ENCODE results near the gene KRTAP1-1. TPM values are rescaled to one million over a fixed set of nuclear protein-coding genes. Genes with fewer than 3 reads are reported as not detected.

The KRTAP1-1 gene
- total and polyA plus RNA-seq, 2 of the 8 experiments (the other 6 are each of a cell fraction or from before 2014, with no cell fraction given) = not detected

GRCh38 chr17:41048441-41048840, 7.2 kb upstream of the KRTAP1-1 start (continued):
- TF ChIP-seq, protein P1, sequence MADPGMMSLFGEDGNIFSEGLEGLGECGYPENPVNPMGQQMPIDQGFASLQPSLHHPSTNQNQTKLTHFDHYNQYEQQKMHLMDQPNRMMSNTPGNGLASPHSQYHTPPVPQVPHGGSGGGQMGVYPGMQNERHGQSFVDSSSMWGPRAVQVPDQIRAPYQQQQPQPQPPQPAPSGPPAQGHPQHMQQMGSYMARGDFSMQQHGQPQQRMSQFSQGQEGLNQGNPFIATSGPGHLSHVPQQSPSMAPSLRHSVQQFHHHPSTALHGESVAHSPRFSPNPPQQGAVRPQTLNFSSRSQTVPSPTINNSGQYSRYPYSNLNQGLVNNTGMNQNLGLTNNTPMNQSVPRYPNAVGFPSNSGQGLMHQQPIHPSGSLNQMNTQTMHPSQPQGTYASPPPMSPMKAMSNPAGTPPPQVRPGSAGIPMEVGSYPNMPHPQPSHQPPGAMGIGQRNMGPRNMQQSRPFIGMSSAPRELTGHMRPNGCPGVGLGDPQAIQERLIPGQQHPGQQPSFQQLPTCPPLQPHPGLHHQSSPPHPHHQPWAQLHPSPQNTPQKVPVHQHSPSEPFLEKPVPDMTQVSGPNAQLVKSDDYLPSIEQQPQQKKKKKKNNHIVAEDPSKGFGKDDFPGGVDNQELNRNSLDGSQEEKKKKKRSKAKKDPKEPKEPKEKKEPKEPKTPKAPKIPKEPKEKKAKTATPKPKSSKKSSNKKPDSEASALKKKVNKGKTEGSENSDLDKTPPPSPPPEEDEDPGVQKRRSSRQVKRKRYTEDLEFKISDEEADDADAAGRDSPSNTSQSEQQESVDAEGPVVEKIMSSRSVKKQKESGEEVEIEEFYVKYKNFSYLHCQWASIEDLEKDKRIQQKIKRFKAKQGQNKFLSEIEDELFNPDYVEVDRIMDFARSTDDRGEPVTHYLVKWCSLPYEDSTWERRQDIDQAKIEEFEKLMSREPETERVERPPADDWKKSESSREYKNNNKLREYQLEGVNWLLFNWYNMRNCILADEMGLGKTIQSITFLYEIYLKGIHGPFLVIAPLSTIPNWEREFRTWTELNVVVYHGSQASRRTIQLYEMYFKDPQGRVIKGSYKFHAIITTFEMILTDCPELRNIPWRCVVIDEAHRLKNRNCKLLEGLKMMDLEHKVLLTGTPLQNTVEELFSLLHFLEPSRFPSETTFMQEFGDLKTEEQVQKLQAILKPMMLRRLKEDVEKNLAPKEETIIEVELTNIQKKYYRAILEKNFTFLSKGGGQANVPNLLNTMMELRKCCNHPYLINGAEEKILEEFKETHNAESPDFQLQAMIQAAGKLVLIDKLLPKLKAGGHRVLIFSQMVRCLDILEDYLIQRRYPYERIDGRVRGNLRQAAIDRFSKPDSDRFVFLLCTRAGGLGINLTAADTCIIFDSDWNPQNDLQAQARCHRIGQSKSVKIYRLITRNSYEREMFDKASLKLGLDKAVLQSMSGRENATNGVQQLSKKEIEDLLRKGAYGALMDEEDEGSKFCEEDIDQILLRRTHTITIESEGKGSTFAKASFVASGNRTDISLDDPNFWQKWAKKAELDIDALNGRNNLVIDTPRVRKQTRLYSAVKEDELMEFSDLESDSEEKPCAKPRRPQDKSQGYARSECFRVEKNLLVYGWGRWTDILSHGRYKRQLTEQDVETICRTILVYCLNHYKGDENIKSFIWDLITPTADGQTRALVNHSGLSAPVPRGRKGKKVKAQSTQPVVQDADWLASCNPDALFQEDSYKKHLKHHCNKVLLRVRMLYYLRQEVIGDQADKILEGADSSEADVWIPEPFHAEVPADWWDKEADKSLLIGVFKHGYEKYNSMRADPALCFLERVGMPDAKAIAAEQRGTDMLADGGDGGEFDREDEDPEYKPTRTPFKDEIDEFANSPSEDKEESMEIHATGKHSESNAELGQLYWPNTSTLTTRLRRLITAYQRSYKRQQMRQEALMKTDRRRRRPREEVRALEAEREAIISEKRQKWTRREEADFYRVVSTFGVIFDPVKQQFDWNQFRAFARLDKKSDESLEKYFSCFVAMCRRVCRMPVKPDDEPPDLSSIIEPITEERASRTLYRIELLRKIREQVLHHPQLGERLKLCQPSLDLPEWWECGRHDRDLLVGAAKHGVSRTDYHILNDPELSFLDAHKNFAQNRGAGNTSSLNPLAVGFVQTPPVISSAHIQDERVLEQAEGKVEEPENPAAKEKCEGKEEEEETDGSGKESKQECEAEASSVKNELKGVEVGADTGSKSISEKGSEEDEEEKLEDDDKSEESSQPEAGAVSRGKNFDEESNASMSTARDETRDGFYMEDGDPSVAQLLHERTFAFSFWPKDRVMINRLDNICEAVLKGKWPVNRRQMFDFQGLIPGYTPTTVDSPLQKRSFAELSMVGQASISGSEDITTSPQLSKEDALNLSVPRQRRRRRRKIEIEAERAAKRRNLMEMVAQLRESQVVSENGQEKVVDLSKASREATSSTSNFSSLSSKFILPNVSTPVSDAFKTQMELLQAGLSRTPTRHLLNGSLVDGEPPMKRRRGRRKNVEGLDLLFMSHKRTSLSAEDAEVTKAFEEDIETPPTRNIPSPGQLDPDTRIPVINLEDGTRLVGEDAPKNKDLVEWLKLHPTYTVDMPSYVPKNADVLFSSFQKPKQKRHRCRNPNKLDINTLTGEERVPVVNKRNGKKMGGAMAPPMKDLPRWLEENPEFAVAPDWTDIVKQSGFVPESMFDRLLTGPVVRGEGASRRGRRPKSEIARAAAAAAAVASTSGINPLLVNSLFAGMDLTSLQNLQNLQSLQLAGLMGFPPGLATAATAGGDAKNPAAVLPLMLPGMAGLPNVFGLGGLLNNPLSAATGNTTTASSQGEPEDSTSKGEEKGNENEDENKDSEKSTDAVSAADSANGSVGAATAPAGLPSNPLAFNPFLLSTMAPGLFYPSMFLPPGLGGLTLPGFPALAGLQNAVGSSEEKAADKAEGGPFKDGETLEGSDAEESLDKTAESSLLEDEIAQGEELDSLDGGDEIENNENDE (IDR thresholded peaks at IDR 0.05; ENCODE audit: insufficient replicate concordance, low read length) = no peak
- TF ChIP-seq PHF8 (conservative IDR thresholded peaks at IDR 0.05; ENCODE audit: low read depth, low read length) (no peak), EZH2 (IDR thresholded peaks at IDR 0.05; ENCODE audit: low read depth, low read length, severe bottlenecking) (no peak), RNF2 (IDR thresholded peaks at IDR 0.05; ENCODE audit: borderline replicate concordance, low read depth, low read length, missing control alignments, poor library complexity, severe bottlenecking) (no peak), SP4 (IDR thresholded peaks at IDR 0.05; ENCODE audit: low read length) (no peak)

Data from H1 (cell line).